Stimulated activated CD4-positive, alpha-beta T cell treated with anti-CD3 and anti-CD28 coated beads, TNF-alpha, amount 100 ng/mL, for 4 hours (primary cell): ENCODE results near the gene DTX4.

Experiments used
- DNase-seq, 3 experiments: peaks; one replicate each; pipeline ENCODE4 v3.0.0-alpha.2; 2020; ENCODE audit warnings: low read depth in 3 of 3

Gene DTX4

DNA sequence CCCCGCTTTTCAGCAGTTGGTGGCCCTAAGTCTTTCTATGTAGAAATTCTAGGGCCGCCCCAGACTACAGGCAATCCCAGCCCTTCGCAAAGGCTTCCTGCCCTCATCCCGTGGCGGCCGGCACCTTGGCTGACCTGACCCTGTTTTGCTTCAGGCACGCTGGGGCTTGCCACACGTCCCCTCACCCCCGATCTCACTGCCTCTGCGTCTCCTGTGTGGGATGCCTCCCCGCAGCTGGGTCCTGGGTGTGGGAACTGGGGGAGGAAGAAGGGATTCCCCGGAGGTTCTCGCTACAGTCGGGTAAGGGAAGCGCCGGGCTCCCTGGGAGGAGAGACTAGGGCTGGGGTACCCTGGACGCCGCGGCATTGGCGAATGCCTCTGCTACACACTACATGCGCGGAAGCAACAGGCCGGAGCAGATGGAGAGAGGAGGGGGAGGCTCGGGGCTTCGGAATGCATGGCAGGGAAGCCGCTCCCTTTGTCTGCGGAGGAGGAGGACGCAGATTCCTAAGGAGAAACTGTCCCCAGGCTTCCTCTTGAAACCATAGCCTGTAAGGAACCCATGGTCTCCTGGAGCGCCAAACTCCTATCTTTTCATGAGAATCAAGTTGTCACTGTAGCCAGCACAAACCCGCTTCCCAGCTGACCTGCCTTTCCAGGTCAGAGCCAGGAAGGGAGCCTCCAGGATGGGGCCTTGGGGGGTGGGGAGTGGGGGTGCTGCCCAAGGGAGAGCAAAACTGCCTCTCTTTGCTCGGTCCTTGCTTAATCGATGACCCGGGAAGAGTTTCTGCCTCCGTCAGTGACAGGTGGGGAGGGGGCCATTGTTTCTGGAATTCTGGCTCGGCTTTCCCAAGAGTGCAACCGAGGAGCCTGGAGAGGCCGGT, 1.4 kb downstream of the DTX4 start:
- DNase-seq: peak in 1 of 3 experiments; percentile 14

DNA sequence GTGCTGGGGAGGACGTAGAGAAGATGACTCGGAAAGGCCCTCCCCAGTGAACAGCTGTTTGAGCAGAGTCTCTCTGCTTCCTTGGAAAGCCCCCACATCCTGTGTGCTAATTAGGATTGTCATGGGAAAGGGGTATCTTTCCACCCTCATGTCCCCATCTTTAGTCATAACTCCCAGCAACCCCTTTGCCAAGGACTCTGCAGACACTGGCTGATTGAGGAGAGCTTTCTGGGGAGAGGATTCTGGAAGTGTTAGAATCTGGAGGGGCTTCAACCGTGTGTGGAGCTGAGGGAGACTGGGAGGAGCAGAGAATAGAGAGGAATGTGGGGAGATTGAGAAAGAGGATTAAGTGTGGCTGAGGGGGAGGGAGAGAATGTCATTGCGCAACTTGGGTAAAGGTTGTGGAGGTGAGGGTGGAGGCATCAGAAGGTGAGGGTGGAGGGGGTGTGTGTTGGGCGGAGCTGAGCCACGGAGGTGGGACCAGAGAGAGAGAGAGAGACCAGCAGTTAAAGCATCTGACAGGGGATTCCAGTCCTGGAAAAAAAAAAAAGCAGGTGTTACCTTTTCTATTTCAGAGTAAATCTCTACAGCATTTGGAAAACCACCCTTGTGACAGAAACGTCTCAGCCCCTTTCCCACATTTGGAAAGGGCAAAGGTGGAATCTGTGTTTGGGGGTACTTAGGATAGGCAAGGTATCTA, 2.2 kb downstream of the DTX4 start:
- no peak for DNase-seq

DNA sequence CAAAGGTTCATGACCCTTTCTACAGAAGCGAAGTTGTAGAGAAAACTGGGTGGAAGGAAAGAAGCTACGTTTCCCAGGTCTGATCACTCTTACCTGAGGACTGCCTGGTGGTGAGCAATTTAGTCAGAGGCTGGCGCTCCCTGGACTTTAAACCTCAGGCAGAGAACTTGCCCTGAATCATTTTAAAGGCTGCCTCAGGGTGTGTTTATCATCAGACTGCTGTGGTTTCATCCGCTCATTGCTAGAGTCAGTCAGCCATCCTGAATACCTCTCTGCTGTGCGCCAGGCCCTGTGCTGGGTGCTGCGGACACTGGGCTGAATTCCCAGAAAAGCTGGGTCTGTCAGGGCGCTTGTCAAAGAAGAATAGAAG, 2.7 kb downstream of the DTX4 start:
- DNase-seq: no peak

DNA sequence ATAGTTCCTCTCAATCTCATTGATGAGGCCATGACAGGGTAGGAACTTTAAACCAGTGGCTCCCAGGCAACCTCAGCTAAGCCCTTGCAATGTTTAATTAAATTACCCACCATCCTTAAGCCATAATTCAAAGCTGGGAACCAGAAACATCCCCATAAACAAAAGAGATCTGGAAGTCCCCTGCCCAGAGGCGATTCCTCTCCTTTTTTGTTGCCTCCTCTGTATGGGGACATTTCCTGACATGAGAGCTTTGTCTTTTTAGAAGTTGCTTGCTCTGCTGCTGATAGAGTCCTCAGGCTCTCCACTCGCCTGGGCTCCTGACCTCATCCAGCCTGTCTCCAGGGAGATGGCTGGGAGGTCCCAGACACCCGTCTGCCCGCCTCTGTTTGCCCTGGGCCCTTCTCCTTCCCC, 3.2 kb downstream of the DTX4 start:
- DNase-seq: no peak

DNA sequence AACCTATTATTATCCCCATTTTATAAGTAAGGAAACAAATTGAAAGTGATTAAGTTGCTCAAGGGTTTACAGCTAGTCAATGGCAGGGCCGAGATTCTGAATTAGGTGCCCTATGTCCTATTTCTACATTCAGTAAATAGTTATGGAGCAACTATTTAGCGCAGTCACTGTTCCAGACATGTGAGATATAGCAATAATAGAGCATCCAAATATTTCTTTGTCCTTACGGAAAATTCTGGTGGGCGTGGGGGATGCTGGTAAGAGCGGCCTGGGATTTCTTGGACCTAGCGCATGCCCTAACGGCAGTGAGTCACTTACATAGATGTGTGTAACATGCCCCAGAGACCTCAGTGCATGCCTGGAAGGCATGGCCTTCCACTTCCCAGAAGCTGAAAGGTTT, 4.4 kb downstream of the DTX4 start:
- no peak for DNase-seq

GRCh38 chr11:59178402-59178801, 6.5 kb downstream of the DTX4 start:
- no peak for DNase-seq

GRCh38 chr11:59179121-59179520, 7.2 kb downstream of the DTX4 start:
- no peak for DNase-seq

DNA sequence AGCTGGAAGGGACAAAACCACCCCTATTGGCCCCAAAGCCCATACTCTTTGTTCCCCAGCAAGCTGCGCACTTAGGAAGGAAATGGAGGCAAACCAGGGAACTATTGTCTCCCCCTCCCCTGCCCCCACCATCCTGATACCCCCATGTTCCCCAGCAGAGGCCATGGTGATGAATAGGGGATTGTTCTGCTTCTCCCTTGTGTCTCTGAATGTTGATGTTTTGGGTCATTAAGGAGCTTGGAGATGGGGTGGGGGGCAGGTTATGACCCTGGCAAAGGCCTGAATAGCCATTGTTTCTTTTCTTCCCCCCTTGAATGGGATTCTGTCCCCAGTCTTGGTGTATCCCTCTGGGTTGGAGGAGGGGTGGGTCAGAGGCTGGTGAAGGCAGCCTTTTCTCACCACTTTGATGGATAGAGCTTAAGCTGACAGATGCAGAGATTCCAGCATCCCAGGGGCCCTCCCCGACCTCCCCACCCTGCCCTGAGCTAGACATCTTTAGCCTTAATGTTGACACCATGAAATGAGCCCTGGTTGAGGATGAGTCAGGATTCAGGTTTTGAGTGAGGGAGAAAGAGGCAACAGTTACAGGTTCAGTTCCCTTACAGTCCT, 8.3 kb downstream of the DTX4 start:
- DNase-seq: no peak

DNA sequence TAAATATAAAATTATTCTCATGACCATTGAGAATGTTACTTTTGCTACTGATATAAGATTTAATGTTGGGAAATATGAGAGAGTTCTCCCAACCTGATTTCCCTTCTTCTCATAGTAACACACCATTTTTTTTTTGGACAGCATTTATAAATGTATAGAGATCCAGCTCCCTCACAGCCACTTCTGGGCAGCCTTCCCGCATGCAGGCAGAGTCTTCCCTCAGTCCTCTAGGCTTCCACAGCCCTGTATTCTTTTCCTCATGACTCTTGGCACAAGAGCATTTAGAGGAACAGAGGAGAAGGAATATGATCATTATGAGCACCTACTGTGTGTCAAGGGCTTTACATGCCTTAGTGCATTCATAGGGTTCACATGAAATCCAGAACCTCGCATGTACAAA, 9.0 kb downstream of the DTX4 start:
- DNase-seq: no peak

- DNase-seq: no peak
Observed at GRCh38 chr11:59181746-59182456, 10.0 kb downstream of the DTX4 start.

- DNase-seq: no peak
Observed at GRCh38 chr11:59182457-59183151, 10.7 kb downstream of the DTX4 start.

DNA sequence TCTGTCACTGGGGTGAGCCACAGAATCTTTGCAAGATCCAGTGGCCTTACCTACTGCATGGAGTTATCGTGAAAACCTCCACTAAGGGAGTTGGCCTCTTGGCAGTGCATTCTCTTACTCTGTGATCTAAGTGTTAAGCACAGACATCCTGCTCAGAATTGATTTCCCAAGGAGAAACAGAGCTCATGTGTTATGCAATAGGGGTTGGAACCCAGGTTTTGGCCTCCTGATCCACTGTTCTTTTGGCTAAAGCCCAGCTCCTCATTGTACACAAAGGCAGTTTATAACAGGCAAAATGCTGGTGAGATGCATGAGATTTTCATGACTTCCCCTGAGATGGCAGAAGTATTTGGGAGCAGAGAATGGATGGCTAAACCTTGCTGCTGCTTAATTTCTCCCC, 11.8 kb downstream of the DTX4 start:
- no peak for DNase-seq

DNA sequence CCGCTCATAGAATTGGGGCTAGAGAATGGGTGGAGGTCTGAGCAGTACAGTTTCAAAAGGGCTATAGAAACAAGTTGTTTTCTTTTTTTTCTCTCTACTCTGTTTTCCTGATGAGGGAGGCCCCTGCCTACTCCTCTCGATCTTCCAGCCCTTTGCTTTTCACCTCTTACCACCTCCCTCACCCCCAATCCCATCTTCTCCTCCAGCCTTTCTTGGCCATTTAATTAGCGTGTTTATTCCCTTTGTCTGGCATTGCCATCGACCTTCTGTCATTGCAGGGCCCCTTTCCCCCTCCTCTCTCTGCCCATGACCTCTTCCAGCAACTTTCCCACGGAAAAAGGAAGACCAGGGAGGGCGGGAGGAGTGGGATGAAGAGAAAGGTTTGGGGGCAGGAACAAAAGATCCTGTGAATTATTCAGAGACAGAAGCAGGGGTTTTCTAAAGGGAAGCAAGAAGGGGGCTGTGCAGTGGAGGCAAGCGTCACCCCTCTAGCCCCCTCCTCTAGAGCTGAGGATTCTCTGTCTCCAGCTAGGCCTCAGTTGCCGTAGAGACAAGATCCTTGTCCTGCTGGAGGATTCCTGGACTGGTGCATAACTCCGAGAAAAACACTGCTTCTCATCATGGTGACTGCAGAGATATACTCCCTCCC, 12.9 kb downstream of the DTX4 start:
- no peak for DNase-seq

- DNase-seq: no peak
Observed at GRCh38 chr11:59185386-59185945, 13.5 kb downstream of the DTX4 start.

DNA sequence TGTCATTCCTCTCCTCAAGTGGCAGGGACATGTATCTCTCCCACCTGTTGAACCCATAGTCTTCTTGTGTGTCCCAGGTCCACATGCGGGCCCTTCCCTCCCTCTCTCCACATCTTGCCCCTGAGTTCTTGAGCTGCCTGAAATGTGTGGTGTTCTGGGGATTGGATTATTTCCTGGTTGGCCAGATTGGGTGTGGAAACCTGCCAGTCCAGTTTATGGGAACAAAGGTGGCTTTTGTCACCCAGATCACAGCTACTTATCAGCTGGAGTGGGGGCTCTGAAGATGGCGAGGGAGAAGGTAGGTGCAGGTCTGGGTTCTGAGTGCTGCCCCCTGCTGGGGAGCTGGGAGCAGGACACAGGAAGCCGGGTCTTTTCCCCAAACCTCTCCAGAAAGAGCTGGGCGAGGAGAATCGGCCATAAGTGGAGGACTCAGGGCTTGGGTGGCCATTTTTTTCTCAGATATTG, 14.2 kb downstream of the DTX4 start:
- DNase-seq: no peak

DNA sequence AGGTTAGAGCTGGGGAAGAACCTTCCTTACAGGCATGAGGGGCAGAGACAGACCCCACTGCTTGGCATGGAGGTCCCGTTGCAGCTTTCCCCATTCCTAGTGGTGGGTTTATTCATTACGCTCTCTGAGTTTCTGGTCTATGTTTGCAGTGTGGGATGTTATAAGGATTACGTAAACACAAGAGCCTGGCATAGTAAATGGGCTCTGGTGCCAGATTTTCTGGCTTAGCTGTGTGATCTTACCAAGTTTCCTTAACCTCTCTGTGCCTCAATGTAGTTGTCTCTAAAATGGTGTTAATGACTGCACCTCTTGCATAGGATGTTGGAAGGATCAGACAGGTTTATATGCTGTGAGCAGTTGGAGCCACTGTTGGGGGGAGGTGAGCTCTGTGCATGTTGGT, 15.1 kb downstream of the DTX4 start:
- DNase-seq: no peak

DNA sequence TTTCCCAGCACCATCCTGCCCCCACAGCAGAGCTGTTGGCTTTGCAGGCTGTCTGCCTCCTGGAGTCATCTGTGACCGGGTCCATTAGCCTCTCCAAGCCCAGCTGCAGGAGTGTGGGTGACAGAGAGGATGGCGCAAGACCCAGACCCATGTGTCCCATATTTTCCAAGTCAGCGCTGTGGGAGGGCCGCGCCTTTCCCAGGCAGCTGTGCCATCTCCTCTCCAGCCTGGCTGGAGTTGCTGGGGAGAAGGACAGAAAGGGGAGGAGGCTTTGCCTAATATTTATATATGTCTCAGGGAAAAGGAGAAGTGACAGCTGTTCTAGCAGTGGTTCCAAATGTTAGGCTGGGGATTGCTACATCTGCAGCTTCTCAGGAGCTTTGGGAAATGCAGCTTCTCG, 15.7 kb downstream of the DTX4 start:
- no peak for DNase-seq

- no peak for DNase-seq
Observed at GRCh38 chr11:59188954-59189353, 17.0 kb downstream of the DTX4 start.

GRCh38 chr11:59189986-59190385, 18.1 kb downstream of the DTX4 start:
- DNase-seq: no peak

- DNase-seq: no peak
Observed at GRCh38 chr11:59191095-59191494, 19.2 kb downstream of the DTX4 start.

GRCh38 chr11:59191890-59192289, 20.0 kb downstream of the DTX4 start:
- no peak for DNase-seq
